ENCODE results near the gene CDSN.

DNA sequence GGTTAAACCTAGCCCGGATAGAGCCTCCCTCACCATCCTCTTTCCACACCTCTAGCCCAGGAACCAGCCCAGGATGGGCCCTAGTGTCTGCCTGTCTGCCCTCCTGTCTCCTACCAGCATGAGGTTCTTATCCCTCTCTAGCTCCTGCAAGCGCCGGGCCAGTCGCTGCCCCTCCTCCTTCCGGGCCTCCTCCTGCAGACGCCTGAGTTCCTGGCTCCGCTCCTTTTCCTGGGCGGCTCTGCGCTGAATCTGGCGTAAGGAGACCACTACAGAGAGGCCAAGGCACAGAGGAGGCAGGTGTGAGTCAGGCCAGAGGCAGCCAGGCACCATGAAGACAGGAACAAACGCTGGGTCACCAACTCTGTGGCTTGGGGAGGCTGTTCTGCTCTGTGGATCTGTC is 22.9 kb upstream of the CDSN start:
- TF ChIP-seq, protein P1, sequence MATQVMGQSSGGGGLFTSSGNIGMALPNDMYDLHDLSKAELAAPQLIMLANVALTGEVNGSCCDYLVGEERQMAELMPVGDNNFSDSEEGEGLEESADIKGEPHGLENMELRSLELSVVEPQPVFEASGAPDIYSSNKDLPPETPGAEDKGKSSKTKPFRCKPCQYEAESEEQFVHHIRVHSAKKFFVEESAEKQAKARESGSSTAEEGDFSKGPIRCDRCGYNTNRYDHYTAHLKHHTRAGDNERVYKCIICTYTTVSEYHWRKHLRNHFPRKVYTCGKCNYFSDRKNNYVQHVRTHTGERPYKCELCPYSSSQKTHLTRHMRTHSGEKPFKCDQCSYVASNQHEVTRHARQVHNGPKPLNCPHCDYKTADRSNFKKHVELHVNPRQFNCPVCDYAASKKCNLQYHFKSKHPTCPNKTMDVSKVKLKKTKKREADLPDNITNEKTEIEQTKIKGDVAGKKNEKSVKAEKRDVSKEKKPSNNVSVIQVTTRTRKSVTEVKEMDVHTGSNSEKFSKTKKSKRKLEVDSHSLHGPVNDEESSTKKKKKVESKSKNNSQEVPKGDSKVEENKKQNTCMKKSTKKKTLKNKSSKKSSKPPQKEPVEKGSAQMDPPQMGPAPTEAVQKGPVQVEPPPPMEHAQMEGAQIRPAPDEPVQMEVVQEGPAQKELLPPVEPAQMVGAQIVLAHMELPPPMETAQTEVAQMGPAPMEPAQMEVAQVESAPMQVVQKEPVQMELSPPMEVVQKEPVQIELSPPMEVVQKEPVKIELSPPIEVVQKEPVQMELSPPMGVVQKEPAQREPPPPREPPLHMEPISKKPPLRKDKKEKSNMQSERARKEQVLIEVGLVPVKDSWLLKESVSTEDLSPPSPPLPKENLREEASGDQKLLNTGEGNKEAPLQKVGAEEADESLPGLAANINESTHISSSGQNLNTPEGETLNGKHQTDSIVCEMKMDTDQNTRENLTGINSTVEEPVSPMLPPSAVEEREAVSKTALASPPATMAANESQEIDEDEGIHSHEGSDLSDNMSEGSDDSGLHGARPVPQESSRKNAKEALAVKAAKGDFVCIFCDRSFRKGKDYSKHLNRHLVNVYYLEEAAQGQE (IDR thresholded peaks at IDR 0.05; ENCODE audit: low read depth): no peak
- TF ChIP-seq EP300 (IDR thresholded peaks at IDR 0.05; ENCODE audit: borderline replicate concordance) (no peak), TAF1 (IDR thresholded peaks at IDR 0.05; ENCODE audit: low read depth) (no peak), MAX (IDR thresholded peaks at IDR 0.05) (no peak), ZBTB7A (IDR thresholded peaks at IDR 0.05; ENCODE audit: low read depth) (no peak), RAD21 (IDR thresholded peaks at IDR 0.05; ENCODE audit: low read depth) (no peak), CREB1 (IDR thresholded peaks at IDR 0.05; ENCODE audit: low read depth) (no peak), EGR1 (IDR thresholded peaks at IDR 0.05) (no peak), FOXM1 (IDR thresholded peaks at IDR 0.05; ENCODE audit: borderline replicate concordance, low read depth) (no peak), TCF12 (IDR thresholded peaks at IDR 0.05; ENCODE audit: low read depth) (no peak)
